Loucy (cell line): ENCODE results near the gene ETS2.

Source experiments
- EZH2phosphoT487 ChIP-seq: fragments of 200-600 bp; IDR thresholded peaks from 2 replicates; pipeline ENCODE4 v1.6.1; 2018; ENCODE audit warnings: antibody characterized with exemption, mild to moderate bottlenecking, moderate library complexity, borderline replicate concordance
- TF ChIP-seq, protein P1 (sequence below): fragments of 200-600 bp; sonication (generic); conservative IDR thresholded peaks from 2 replicates; pipeline ENCODE4 v1.5.1; 2014; ENCODE audit warnings: mild to moderate bottlenecking, antibody characterized with exemption, low read length

DNA sequence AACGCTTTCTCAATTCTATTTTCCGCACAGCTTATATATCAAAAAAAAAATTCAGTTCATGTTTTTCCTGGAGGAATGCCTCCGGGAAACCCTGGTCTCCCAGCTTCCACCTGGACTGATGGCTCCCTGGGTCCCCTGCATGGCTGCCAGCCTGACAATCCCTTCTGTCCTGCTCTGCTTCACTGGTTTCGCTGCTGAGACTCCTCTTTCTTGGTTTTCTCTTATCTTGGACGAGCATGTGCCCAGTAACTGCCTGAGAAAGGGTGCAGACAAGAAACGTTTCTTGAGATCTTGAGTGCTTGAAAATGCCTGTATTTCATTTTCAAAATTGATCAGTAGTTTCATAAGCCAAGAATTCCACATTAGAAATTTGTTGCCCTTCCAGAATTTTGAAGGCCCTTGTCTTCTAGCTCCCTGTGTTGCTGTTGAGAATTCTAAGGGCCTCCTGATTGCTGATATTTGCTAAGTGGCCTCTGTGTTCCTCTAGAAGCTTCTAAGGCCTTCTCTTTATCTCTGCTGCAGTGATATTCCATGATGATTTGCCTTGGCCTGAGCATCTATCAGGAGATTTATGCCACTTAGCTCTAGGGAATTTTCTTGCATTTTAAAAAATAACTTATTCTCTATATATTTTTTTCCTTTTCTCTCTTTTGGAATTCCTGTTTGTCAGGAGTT, 44.7 kb downstream of the ETS2 start:
- TF ChIP-seq, protein P1, sequence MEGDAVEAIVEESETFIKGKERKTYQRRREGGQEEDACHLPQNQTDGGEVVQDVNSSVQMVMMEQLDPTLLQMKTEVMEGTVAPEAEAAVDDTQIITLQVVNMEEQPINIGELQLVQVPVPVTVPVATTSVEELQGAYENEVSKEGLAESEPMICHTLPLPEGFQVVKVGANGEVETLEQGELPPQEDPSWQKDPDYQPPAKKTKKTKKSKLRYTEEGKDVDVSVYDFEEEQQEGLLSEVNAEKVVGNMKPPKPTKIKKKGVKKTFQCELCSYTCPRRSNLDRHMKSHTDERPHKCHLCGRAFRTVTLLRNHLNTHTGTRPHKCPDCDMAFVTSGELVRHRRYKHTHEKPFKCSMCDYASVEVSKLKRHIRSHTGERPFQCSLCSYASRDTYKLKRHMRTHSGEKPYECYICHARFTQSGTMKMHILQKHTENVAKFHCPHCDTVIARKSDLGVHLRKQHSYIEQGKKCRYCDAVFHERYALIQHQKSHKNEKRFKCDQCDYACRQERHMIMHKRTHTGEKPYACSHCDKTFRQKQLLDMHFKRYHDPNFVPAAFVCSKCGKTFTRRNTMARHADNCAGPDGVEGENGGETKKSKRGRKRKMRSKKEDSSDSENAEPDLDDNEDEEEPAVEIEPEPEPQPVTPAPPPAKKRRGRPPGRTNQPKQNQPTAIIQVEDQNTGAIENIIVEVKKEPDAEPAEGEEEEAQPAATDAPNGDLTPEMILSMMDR = no peak
- TF ChIP-seq EZH2phosphoT487 = no peak
